ENCODE data around the gene FRMPD2.
"Not testable (repeated sequence)": the region's sequence is repeated elsewhere in the genome, so short reads cannot be mapped to it uniquely, and the experiment has no call there.

FRMPD2 gene

GRCh38 chr10:48122618-48123017 lies 151.9 kb downstream of the FRMPD2 start:
- not testable (repeated sequence) for DNase-seq (ENCODE audit: low read depth)

- not testable (repeated sequence) for DNase-seq (ENCODE audit: low read depth)
Observed at GRCh38 chr10:48110277-48110676, 164.2 kb downstream of the FRMPD2 start.
